ENCODE results near the gene MAP3K8. TPM values are rescaled to one million over a fixed set of nuclear protein-coding genes. Genes with fewer than 3 reads are reported as not detected.

The MAP3K8 gene
- total RNA-seq, 1 experiment from 2014 or later = 13.8 TPM

DNA sequence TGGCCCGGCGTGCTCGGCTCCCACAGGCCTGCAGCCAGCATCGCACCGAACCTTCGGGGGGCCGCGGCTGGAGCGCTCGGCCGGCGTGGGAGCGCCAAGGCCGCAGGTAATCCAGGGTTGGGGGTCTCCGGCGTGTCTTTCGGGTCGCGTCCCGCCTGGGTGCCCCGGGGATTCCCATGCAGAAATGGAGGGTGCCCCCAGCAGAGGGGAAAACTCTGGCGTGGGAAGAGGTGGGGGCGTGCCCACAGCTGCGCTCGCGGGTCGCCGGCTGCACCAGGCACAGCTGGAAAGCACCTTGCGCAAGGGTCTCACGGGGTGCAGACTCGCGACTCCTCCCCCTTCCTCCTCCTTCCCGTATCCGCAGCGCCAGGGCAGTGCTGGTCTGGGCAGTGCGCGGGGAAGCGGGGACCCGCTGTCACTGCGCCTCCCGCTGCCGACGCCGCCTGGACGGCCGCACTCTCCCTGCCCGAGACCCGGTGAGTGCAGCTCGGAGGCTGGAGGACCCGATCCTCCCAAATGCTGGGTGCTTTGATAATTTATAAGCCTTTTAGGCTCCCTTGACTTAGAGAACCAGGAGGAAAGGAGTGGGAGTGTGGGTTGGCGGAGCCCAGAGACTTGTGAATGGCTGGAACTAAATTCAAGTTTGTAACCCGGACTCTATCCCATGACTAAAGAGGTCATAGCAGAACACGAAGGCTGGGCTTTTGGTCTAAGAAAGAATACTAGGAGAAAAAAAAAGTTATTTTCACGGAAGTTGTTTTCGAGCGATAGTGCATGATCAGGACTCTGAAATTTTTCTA lies 489 bp downstream of the MAP3K8 start (continued):
- TF ChIP-seq, protein P1, sequence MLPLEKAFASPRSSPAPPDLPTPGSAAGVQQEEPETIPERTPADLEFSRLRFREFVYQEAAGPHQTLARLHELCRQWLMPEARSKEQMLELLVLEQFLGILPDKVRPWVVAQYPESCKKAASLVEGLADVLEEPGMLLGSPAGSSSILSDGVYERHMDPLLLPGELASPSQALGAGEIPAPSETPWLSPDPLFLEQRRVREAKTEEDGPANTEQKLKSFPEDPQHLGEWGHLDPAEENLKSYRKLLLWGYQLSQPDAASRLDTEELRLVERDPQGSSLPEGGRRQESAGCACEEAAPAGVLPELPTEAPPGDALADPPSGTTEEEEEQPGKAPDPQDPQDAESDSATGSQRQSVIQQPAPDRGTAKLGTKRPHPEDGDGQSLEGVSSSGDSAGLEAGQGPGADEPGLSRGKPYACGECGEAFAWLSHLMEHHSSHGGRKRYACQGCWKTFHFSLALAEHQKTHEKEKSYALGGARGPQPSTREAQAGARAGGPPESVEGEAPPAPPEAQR (CRISPR knock-in tag; IDR thresholded peaks at IDR 0.05) = no peak
- TF ChIP-seq, protein P2, sequence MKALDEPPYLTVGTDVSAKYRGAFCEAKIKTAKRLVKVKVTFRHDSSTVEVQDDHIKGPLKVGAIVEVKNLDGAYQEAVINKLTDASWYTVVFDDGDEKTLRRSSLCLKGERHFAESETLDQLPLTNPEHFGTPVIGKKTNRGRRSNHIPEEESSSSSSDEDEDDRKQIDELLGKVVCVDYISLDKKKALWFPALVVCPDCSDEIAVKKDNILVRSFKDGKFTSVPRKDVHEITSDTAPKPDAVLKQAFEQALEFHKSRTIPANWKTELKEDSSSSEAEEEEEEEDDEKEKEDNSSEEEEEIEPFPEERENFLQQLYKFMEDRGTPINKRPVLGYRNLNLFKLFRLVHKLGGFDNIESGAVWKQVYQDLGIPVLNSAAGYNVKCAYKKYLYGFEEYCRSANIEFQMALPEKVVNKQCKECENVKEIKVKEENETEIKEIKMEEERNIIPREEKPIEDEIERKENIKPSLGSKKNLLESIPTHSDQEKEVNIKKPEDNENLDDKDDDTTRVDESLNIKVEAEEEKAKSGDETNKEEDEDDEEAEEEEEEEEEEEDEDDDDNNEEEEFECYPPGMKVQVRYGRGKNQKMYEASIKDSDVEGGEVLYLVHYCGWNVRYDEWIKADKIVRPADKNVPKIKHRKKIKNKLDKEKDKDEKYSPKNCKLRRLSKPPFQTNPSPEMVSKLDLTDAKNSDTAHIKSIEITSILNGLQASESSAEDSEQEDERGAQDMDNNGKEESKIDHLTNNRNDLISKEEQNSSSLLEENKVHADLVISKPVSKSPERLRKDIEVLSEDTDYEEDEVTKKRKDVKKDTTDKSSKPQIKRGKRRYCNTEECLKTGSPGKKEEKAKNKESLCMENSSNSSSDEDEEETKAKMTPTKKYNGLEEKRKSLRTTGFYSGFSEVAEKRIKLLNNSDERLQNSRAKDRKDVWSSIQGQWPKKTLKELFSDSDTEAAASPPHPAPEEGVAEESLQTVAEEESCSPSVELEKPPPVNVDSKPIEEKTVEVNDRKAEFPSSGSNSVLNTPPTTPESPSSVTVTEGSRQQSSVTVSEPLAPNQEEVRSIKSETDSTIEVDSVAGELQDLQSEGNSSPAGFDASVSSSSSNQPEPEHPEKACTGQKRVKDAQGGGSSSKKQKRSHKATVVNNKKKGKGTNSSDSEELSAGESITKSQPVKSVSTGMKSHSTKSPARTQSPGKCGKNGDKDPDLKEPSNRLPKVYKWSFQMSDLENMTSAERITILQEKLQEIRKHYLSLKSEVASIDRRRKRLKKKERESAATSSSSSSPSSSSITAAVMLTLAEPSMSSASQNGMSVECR (CRISPR knock-in tag; IDR thresholded peaks at IDR 0.05; ENCODE audit: borderline replicate concordance) = peak; percentile 38; the same call in 1 of the 2 replicates
- TF ChIP-seq, protein P3, sequence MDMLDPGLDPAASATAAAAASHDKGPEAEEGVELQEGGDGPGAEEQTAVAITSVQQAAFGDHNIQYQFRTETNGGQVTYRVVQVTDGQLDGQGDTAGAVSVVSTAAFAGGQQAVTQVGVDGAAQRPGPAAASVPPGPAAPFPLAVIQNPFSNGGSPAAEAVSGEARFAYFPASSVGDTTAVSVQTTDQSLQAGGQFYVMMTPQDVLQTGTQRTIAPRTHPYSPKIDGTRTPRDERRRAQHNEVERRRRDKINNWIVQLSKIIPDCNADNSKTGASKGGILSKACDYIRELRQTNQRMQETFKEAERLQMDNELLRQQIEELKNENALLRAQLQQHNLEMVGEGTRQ (CRISPR knock-in tag; IDR thresholded peaks at IDR 0.05) = no peak
- TF ChIP-seq, protein P4, sequence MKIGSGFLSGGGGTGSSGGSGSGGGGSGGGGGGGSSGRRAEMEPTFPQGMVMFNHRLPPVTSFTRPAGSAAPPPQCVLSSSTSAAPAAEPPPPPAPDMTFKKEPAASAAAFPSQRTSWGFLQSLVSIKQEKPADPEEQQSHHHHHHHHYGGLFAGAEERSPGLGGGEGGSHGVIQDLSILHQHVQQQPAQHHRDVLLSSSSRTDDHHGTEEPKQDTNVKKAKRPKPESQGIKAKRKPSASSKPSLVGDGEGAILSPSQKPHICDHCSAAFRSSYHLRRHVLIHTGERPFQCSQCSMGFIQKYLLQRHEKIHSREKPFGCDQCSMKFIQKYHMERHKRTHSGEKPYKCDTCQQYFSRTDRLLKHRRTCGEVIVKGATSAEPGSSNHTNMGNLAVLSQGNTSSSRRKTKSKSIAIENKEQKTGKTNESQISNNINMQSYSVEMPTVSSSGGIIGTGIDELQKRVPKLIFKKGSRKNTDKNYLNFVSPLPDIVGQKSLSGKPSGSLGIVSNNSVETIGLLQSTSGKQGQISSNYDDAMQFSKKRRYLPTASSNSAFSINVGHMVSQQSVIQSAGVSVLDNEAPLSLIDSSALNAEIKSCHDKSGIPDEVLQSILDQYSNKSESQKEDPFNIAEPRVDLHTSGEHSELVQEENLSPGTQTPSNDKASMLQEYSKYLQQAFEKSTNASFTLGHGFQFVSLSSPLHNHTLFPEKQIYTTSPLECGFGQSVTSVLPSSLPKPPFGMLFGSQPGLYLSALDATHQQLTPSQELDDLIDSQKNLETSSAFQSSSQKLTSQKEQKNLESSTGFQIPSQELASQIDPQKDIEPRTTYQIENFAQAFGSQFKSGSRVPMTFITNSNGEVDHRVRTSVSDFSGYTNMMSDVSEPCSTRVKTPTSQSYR (CRISPR knock-in tag; IDR thresholded peaks at IDR 0.05) = no peak
- TF ChIP-seq ZNF423 (CRISPR knock-in tag; IDR thresholded peaks at IDR 0.05) = peak; percentile 44
- TF ChIP-seq SP1 (CRISPR knock-in tag; conservative IDR thresholded peaks at IDR 0.05) = no peak; the same call in none of the 2 replicates
- TF ChIP-seq KAT7 (CRISPR knock-in tag; IDR thresholded peaks at IDR 0.05; ENCODE audit: borderline replicate concordance) = no peak
- TF ChIP-seq TEAD1 (CRISPR knock-in tag; IDR thresholded peaks at IDR 0.05) = peak; percentile 63; the same call in 1 of the 2 replicates
- TF ChIP-seq, protein P5, sequence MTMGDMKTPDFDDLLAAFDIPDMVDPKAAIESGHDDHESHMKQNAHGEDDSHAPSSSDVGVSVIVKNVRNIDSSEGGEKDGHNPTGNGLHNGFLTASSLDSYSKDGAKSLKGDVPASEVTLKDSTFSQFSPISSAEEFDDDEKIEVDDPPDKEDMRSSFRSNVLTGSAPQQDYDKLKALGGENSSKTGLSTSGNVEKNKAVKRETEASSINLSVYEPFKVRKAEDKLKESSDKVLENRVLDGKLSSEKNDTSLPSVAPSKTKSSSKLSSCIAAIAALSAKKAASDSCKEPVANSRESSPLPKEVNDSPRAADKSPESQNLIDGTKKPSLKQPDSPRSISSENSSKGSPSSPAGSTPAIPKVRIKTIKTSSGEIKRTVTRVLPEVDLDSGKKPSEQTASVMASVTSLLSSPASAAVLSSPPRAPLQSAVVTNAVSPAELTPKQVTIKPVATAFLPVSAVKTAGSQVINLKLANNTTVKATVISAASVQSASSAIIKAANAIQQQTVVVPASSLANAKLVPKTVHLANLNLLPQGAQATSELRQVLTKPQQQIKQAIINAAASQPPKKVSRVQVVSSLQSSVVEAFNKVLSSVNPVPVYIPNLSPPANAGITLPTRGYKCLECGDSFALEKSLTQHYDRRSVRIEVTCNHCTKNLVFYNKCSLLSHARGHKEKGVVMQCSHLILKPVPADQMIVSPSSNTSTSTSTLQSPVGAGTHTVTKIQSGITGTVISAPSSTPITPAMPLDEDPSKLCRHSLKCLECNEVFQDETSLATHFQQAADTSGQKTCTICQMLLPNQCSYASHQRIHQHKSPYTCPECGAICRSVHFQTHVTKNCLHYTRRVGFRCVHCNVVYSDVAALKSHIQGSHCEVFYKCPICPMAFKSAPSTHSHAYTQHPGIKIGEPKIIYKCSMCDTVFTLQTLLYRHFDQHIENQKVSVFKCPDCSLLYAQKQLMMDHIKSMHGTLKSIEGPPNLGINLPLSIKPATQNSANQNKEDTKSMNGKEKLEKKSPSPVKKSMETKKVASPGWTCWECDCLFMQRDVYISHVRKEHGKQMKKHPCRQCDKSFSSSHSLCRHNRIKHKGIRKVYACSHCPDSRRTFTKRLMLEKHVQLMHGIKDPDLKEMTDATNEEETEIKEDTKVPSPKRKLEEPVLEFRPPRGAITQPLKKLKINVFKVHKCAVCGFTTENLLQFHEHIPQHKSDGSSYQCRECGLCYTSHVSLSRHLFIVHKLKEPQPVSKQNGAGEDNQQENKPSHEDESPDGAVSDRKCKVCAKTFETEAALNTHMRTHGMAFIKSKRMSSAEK (CRISPR knock-in tag; IDR thresholded peaks at IDR 0.05; ENCODE audit: borderline replicate concordance) = no peak
- TF ChIP-seq, protein P6, sequence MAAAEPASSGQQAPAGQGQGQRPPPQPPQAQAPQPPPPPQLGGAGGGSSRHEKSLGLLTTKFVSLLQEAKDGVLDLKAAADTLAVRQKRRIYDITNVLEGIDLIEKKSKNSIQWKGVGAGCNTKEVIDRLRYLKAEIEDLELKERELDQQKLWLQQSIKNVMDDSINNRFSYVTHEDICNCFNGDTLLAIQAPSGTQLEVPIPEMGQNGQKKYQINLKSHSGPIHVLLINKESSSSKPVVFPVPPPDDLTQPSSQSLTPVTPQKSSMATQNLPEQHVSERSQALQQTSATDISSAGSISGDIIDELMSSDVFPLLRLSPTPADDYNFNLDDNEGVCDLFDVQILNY (CRISPR knock-in tag; IDR thresholded peaks at IDR 0.05) = no peak
- no peak for TF ChIP-seq MXD4 (CRISPR knock-in tag; IDR thresholded peaks at IDR 0.05; ENCODE audit: borderline replicate concordance)
- TF ChIP-seq, protein P7, sequence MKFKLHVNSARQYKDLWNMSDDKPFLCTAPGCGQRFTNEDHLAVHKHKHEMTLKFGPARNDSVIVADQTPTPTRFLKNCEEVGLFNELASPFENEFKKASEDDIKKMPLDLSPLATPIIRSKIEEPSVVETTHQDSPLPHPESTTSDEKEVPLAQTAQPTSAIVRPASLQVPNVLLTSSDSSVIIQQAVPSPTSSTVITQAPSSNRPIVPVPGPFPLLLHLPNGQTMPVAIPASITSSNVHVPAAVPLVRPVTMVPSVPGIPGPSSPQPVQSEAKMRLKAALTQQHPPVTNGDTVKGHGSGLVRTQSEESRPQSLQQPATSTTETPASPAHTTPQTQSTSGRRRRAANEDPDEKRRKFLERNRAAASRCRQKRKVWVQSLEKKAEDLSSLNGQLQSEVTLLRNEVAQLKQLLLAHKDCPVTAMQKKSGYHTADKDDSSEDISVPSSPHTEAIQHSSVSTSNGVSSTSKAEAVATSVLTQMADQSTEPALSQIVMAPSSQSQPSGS (CRISPR knock-in tag; IDR thresholded peaks at IDR 0.05; ENCODE audit: borderline replicate concordance, low read depth) = no peak
- no peak for TF ChIP-seq RORB (CRISPR knock-in tag; IDR thresholded peaks at IDR 0.05)
- no peak for TF ChIP-seq ZBTB21 (CRISPR knock-in tag; IDR thresholded peaks at IDR 0.05; ENCODE audit: borderline replicate concordance)
- TF ChIP-seq NR1H2 (CRISPR knock-in tag; IDR thresholded peaks at IDR 0.05) = no peak
- TF ChIP-seq EMX1 (CRISPR knock-in tag; IDR thresholded peaks at IDR 0.05) = no peak
- no peak for TF ChIP-seq MYBL2 (CRISPR knock-in tag; IDR thresholded peaks at IDR 0.05)
- TF ChIP-seq ZNF138 (CRISPR knock-in tag; conservative IDR thresholded peaks at IDR 0.05) = no peak
- peak; percentile 93; the same call in 1 of the 2 replicates for TF ChIP-seq ZNF263 (CRISPR knock-in tag; IDR thresholded peaks at IDR 0.05; ENCODE audit: low read depth)
- TF ChIP-seq FOXP1 (CRISPR knock-in tag; IDR thresholded peaks at IDR 0.05; ENCODE audit: borderline replicate concordance) = 0 out of 2 replicates have a peak, but pooled peaks have one; percentile 33
- no peak for TF ChIP-seq CBFB (CRISPR knock-in tag; IDR thresholded peaks at IDR 0.05; ENCODE audit: low read depth)
